ENCODE data around the gene LPCAT1. TPM values are rescaled to one million over a fixed set of nuclear protein-coding genes. Genes with fewer than 3 reads are reported as not detected.

The LPCAT1 gene
- total and polyA plus RNA-seq, 8 donors, result 5.2 to 229 (median 14.4) TPM

- TF ChIP-seq POLR2AphosphoS5 (IDR thresholded peaks at IDR 0.05) (no peak), EP300 (IDR thresholded peaks at IDR 0.05) (no peak), POLR2A (IDR thresholded peaks at IDR 0.05) (no peak)
- TF ChIP-seq, protein P1, sequence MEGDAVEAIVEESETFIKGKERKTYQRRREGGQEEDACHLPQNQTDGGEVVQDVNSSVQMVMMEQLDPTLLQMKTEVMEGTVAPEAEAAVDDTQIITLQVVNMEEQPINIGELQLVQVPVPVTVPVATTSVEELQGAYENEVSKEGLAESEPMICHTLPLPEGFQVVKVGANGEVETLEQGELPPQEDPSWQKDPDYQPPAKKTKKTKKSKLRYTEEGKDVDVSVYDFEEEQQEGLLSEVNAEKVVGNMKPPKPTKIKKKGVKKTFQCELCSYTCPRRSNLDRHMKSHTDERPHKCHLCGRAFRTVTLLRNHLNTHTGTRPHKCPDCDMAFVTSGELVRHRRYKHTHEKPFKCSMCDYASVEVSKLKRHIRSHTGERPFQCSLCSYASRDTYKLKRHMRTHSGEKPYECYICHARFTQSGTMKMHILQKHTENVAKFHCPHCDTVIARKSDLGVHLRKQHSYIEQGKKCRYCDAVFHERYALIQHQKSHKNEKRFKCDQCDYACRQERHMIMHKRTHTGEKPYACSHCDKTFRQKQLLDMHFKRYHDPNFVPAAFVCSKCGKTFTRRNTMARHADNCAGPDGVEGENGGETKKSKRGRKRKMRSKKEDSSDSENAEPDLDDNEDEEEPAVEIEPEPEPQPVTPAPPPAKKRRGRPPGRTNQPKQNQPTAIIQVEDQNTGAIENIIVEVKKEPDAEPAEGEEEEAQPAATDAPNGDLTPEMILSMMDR (IDR thresholded peaks at IDR 0.05), result no peak
- WGBS, 5 donors, result 93 to 96% (median 95%) methylated on average over 13 of the region's 13 CpGs
- intact Hi-C loops (cut with DNase I; ENCODE audit: low total_unique reads), result no loop called here
- Histone ChIP-seq H3K27ac (no peak overlapping the region), H3K4me1 (peaks cover 14 to 43% (median 38%) of the 10 kb centered on the region in 4 donors), H3K36me3 (peaks cover 0 to 32% (median 29%) of the 10 kb centered on the region in 4 donors), H3K9me3 (no peaks in the 10 kb centered on the region), H3K4me3 (no peak overlapping the region), H3K27me3 (no peaks in the 10 kb centered on the region)
- DNase-seq, result peak; percentile 0 to 14
These were observed 2.8 kb downstream of the LPCAT1 start for GRCh38 chr5:1520791-1521453.

DNA sequence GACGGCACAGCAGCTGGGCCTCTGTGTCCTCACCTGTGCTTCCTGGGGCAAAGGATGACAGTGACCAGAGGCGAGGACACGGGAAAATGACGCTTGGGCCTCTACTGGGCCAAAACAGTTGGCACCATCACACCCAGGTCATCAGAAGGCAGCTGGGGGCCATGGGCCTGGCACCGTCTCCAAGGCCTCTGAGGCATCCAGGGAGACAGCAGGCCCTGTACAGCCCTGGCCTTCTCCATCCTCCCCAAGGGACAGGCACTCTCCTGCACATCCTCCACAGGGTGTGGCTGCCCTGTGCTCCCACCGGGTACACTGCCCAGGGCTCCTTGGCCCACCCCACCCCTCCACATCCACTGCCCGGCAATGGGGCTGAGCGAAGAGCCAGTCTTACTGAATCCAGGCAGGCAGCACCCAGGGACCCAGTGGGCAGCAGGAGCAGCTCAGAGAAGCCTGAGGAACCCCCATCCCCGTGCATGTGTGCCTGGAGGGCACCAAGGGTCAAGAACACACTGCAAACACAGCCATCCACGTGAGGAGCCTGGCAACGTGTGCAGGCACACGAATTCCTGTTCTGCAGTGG lies 4.0 kb downstream of the LPCAT1 start:
- H3K4me1 ChIP-seq, result peaks cover 14 to 42% (median 40%) of the 10 kb centered on the region in 4 donors
- intact Hi-C loops (cut with DNase I; ENCODE audit: low total_unique reads), result no loop called here
- no peaks in the 10 kb centered on the region for H3K9me3 ChIP-seq
- H3K27me3 ChIP-seq, result no peaks in the 10 kb centered on the region
- WGBS, 5 donors, result 84 to 95% (median 89%) methylated on average over 12 of the region's 12 CpGs
- DNase-seq, result peak in 1 of 2 donors; percentile 2
- no peak overlapping the region for H3K27ac ChIP-seq
- H3K4me3 ChIP-seq, result no peak overlapping the region
- TF ChIP-seq EP300 (IDR thresholded peaks at IDR 0.05), result no peak
- TF ChIP-seq, protein P1 (IDR thresholded peaks at IDR 0.05), result no peak
- peaks cover 0 to 34% (median 29%) of the 10 kb centered on the region in 4 donors for H3K36me3 ChIP-seq

DNA sequence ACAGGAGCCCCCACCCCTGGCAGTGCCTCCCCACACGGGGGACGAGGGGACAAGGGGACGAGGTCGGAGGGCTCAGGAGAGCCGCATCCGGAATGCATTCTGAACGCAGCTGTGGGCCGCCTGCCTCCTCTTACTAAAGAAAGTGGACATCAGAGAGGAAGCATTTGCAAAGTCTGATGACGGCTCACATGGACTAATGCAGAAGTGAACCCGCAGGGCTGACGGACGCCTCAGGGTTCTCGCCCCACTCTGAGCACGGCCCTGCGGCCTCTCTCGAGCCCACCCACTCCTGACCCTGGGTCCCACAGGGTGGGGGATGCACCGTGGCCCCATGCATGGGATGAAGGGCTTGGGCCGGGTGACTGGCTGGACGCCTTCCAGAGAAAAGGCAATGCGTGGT lies 5.9 kb downstream of the LPCAT1 start:
- Histone ChIP-seq H3K36me3 (peaks cover 0 to 47% (median 43%) of the 10 kb centered on the region in 4 donors), H3K4me1 (peaks cover 10 to 33% (median 30%) of the 10 kb centered on the region in 4 donors), H3K27ac (peak overlapping the region in 2 of 5 donors; percentile 38 to 59), H3K27me3 (no peaks in the 10 kb centered on the region), H3K4me3 (no peak overlapping the region), H3K9me3 (no peaks in the 10 kb centered on the region)
- WGBS, 5 donors, result 84 to 92% (median 89%) methylated on average over 19 to 20 of the region's 20 CpGs
- peak; percentile 8 to 23 for DNase-seq
- intact Hi-C loops (cut with DNase I; ENCODE audit: low total_unique reads), result no loop called here
- TF ChIP-seq, protein P1 (IDR thresholded peaks at IDR 0.05), result no peak
- TF ChIP-seq POLR2AphosphoS5 (IDR thresholded peaks at IDR 0.05) (no peak), EP300 (IDR thresholded peaks at IDR 0.05) (no peak), POLR2A (IDR thresholded peaks at IDR 0.05) (no peak)

DNA sequence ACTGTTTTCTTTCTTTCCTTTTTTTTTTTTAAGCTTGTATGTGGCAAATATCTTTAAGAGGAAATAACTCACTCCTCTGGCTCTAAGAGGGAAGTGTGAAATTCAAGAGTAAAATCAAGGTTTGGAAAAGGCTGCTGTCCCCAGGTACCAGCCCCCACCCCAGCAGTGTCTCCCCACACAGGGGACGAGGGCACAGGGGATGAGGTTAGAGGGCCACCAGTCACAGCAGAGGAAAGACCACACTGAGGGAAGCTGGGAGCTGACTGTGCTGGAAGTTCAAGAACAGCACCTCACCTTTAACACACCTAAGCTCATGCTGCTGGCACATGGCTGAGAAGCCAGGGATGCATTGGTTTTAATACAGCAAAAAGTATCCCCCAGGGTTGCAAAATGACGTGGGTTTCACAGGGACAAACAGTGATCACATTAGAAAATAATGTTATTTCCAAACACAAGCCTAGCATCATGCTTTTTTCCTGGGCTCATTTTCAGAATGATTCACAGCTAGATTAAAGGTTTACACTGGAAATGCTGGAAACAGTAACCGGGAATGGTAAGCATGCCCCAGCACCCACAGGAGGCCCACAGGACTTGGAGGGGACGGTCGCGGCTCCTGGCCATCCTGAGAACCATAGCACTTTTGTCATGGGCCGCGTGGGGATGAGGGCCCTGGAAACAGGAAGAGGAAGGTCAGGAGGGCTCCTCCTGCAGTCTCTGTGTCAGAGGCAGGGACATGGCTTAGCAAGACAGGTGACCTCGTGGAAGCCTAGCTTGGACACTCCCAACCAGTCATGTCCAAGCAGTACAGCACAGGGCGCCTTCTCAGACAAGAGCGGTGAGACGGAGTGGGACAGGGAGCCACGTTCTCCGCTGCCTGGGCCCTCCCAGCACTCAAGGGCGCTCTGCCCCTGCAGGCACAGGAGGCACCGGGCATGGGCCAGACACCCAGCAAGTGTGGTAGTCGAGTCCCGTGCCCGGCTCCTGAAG lies 6.9 kb downstream of the LPCAT1 start:
- Histone ChIP-seq H3K36me3 (peaks cover 0 to 56% (median 51%) of the 10 kb centered on the region in 4 donors), H3K27ac (peak overlapping the region; percentile 14 to 59 (median 23)), H3K4me1 (peaks cover under 1 to 23% (median 20%) of the 10 kb centered on the region in 4 donors), H3K4me3 (no peak overlapping the region), H3K27me3 (no peaks in the 10 kb centered on the region), H3K9me3 (no peaks in the 10 kb centered on the region)
- intact Hi-C loops (cut with DNase I; ENCODE audit: low total_unique reads), result no loop called here
- WGBS, 5 donors, result 79 to 85% (median 81%) methylated on average over 18 to 19 of the region's 19 CpGs
- TF ChIP-seq POLR2A (IDR thresholded peaks at IDR 0.05) (no peak), EP300 (IDR thresholded peaks at IDR 0.05) (no peak), POLR2AphosphoS5 (IDR thresholded peaks at IDR 0.05) (peak in 1 of 3 donors; percentile 12)
- TF ChIP-seq, protein P1 (IDR thresholded peaks at IDR 0.05), result no peak
- DNase-seq, result peak; percentile 11 to 25

All from stomach (tissue), 9 donors.